Keratinocyte (primary cell): ENCODE measurements around the gene ANGPTL1. TPM values are rescaled to one million over a fixed set of nuclear protein-coding genes. Genes with fewer than 3 reads are reported as not detected.

Source experiments
- DNase-seq: peaks from one replicate; pipeline ENCODE4 v3.0.0-alpha.2; 2011; ENCODE audit warnings: low read depth, missing footprints, low spot score
- FAIRE-seq: peaks from 2 replicates; lab custom pipeline; 2011; peaks lifted over from hg19 to GRCh38; lab: Jason Lieb, UNC
- H2AFZ ChIP-seq: 2 replicates; pipeline ENCODE4 v1.6.0; 2012; ENCODE audit warnings: low read length, control low read depth, inconsistent platforms; ENCODE audit not compliant: control insufficient read depth
- H3K27ac ChIP-seq: 2 replicates; pipeline ENCODE4 v1.5.1; 2011; ENCODE audit warnings: low read length; ENCODE audit not compliant: control insufficient read depth, insufficient read depth
- H3K27me3 ChIP-seq: 3 replicates; pipeline ENCODE4 v1.6.0; 2011; ENCODE audit warnings: low read length; ENCODE audit not compliant: control insufficient read depth, insufficient read depth; ENCODE audit errors: extremely low read depth
- H3K36me3 ChIP-seq, 2 experiments: 2 replicates in 1 of 2; 3 replicates in 1 of 2; pipeline ENCODE4 v1.5.1; 2011; ENCODE audit warnings: low read length in 2 of 2, mild to moderate bottlenecking in 1 of 2; ENCODE audit not compliant: control insufficient read depth in 2 of 2, insufficient read depth in 2 of 2; ENCODE audit errors: extremely low read depth in 1 of 2
- H3K4me1 ChIP-seq: 3 replicates; pipeline ENCODE4 v1.5.1; 2011; ENCODE audit warnings: low read length; ENCODE audit not compliant: control insufficient read depth, insufficient read depth; ENCODE audit errors: extremely low read depth
- H3K4me2 ChIP-seq: 3 replicates; pipeline ENCODE4 v1.6.0; 2011; ENCODE audit warnings: low read depth, low read length; ENCODE audit not compliant: control insufficient read depth, insufficient read depth; ENCODE audit errors: extremely low read depth
- H3K4me3 ChIP-seq, 3 experiments: fragments of 200-600 bp in 1 of 3; sonication (generic) in 1 of 3; 2 replicates in 2 of 3; 3 replicates in 1 of 3; pipeline ENCODE4 v1.5.1; 2011 to 2016; ENCODE audit warnings: low read length in 3 of 3, mild to moderate bottlenecking in 3 of 3, control low read depth in 2 of 3, inconsistent platforms in 1 of 3, low read depth in 1 of 3, mixed read lengths in 1 of 3, mixed run types in 1 of 3, moderate library complexity in 1 of 3; ENCODE audit not compliant: control insufficient read depth in 2 of 3, insufficient read depth in 2 of 3; ENCODE audit errors: extremely low read depth in 1 of 3
- H3K79me2 ChIP-seq: 2 replicates; pipeline ENCODE4 v1.6.0; 2012; ENCODE audit warnings: low read length; ENCODE audit not compliant: control insufficient read depth, insufficient read depth
- H3K9ac ChIP-seq: 3 replicates; pipeline ENCODE4 v1.6.0; 2011; ENCODE audit warnings: low read length; ENCODE audit not compliant: control insufficient read depth, insufficient read depth; ENCODE audit errors: extremely low read depth
- H3K9me1 ChIP-seq: 3 replicates; pipeline ENCODE4 v1.6.0; 2011; ENCODE audit warnings: low read length; ENCODE audit not compliant: control insufficient read depth, insufficient read depth; ENCODE audit errors: extremely low read depth
- H3K9me3 ChIP-seq: 2 replicates; pipeline ENCODE4 v1.5.1; 2012; ENCODE audit warnings: low read depth, low read length; ENCODE audit not compliant: control insufficient read depth
- H4K20me1 ChIP-seq: 3 replicates; pipeline ENCODE4 v1.6.0; 2011; ENCODE audit warnings: low read length; ENCODE audit not compliant: control insufficient read depth, insufficient read depth; ENCODE audit errors: extremely low read depth
- CTCF ChIP-seq, 3 experiments: IDR thresholded peaks in 1 of 3; conservative IDR thresholded peaks in 1 of 3; optimal IDR thresholded peaks in 1 of 3; 2 replicates in 2 of 3; 3 replicates in 1 of 3; pipeline versions ENCODE3 to v1.5.1; 2011; ENCODE audit warnings: low read length in 3 of 3, mild to moderate bottlenecking in 3 of 3, moderate library complexity in 2 of 3, control low read depth in 1 of 3, inconsistent platforms in 1 of 3; ENCODE audit not compliant: insufficient read depth in 2 of 3; ENCODE audit errors: extremely low read depth in 1 of 3
- EZH2 ChIP-seq: IDR thresholded peaks from one replicate; pipeline ENCODE4 v1.6.1; 2012; ENCODE audit warnings: inconsistent platforms, mild to moderate bottlenecking, low read length, moderate library complexity
- dilution Hi-C: fragments of 300-500 bp; cut with MboI; formaldehyde crosslinking; loops from one replicate; pipeline ENCODE4 v1.7.0; 2020; ENCODE audit warnings: low sequenced_read_pairs; ENCODE audit not compliant: extremely low pct_ligation_motif_present
- polyA plus RNA-seq, 5 experiments: library from polyadenylated mRNA; depleted of rRNA in 3 of 5; stranded (reverse) in 3 of 5; stranded (forward) in 1 of 5; unstranded in 1 of 5; fragments of >200 nt; gene quantifications; 1 replicate in 1 of 5; 2 replicates in 3 of 5; 3 replicates in 1 of 5; pipeline versions ENCODE4 v1.2.1 to v1.2.3, GENCODE V29; 2011 to 2012; ENCODE audit warnings: missing spikeins in 2 of 5, low read depth in 1 of 5, low replicate concordance in 1 of 5

ANGPTL1 gene
- polyA plus RNA-seq, 1 donor (not counting 4 experiments of a cell fraction or from before 2014, with no cell fraction given): not detected

- Histone ChIP-seq H3K4me1 (no peaks in the 10 kb centered on the region), H3K9ac (no peak overlapping the region), H3K9me1 (no peaks in the 10 kb centered on the region), H2AFZ (no peak overlapping the region), H4K20me1 (no peaks in the 10 kb centered on the region), H3K4me2 (no peak overlapping the region), H3K4me3 (no peak overlapping the region), H3K36me3 (no peaks in the 10 kb centered on the region), H3K79me2 (no peaks in the 10 kb centered on the region), H3K9me3 (no peaks in the 10 kb centered on the region), H3K27me3 (no peaks in the 10 kb centered on the region), H3K27ac (no peak overlapping the region)
- no peak for TF ChIP-seq EZH2
- TF ChIP-seq CTCF (optimal IDR thresholded peaks at IDR 0.05 in 1 of 3, IDR thresholded peaks at IDR 0.05 in 1 of 3, conservative IDR thresholded peaks at IDR 0.05 in 1 of 3; ENCODE audit: extremely low read depth in 1 of 3, insufficient read depth in 2 of 3, low read length in 3 of 3): no peak
- dilution Hi-C loops: no loop called here
- no peak for FAIRE-seq
- DNase-seq: no peak
Observed at GRCh38 chr1:178847396-178847849, 23.5 kb downstream of the ANGPTL1 start.

GRCh38 chr1:178846306-178846705 lies 24.6 kb downstream of the ANGPTL1 start:
- Histone ChIP-seq H3K27ac (no peak overlapping the region), H3K27me3 (no peaks in the 10 kb centered on the region), H3K9ac (no peak overlapping the region), H3K36me3 (no peaks in the 10 kb centered on the region), H3K9me1 (no peaks in the 10 kb centered on the region), H4K20me1 (no peaks in the 10 kb centered on the region), H3K79me2 (no peaks in the 10 kb centered on the region), H3K4me1 (no peaks in the 10 kb centered on the region), H3K4me2 (no peak overlapping the region), H2AFZ (no peak overlapping the region), H3K4me3 (no peak overlapping the region), H3K9me3 (no peaks in the 10 kb centered on the region)
- FAIRE-seq: no peak
- no peak for DNase-seq
- dilution Hi-C loops: no loop called here
- TF ChIP-seq EZH2 (no peak), CTCF (optimal IDR thresholded peaks at IDR 0.05 in 1 of 3, IDR thresholded peaks at IDR 0.05 in 1 of 3, conservative IDR thresholded peaks at IDR 0.05 in 1 of 3; ENCODE audit: extremely low read depth in 1 of 3, insufficient read depth in 2 of 3, low read length in 3 of 3) (no peak)
